Spleen (tissue), 7 donors: ENCODE data around the gene ACBD6.

ENCODE experiments used
- POLR2A ChIP-seq, 3 donors: fragments of 450-650 bp; IDR thresholded peaks; one replicate each; pipeline ENCODE4 v1.5.1; 2017; ENCODE audit warnings: antibody characterized with exemption in 3 of 3, mild to moderate bottlenecking in 1 of 3
- TF ChIP-seq, protein P1 (sequence below), 11 experiments: fragments of 200-600 bp in 7 of 11; fragments of 450-650 bp in 4 of 11; sonication (generic) in 4 of 11; IDR thresholded peaks in 8 of 11; conservative IDR thresholded peaks in 3 of 11; 1 replicate in 7 of 11; 2 replicates in 4 of 11; pipeline versions ENCODE4 v1.4.0 to v1.8.0; 2016 to 2021; ENCODE audit warnings: antibody characterized with exemption in 11 of 11, inconsistent platforms in 4 of 11, mild to moderate bottlenecking in 1 of 11
- donor health status: DM: no; HTN: no; CAD: no; lungs with moderate emphysema.
- donor health status: DM: no; HTN: no; CAD: no.
- donor health status: DM: no; HTN: no; CAD: no.

DNA sequence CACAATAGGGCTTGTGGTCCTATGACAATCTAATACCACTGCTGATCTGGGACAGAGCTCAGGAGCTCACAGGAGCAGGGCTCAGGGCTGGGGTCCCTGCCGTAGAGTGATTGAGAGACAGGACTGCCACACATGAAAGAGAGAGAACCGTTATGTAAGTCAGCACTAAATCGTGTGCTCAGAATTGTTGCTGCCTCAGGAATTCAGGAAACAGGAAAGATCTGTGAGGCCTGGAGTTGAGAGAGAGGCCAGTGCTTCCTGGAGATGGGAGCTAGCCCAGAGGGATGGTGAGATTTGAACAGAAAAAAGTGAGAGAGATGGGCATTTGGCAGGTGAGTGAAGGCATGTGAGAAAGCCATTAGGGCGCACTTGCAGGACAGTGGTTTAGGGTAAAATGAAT lies 17.5 kb upstream of the ACBD6 start:
- TF ChIP-seq, protein P1, sequence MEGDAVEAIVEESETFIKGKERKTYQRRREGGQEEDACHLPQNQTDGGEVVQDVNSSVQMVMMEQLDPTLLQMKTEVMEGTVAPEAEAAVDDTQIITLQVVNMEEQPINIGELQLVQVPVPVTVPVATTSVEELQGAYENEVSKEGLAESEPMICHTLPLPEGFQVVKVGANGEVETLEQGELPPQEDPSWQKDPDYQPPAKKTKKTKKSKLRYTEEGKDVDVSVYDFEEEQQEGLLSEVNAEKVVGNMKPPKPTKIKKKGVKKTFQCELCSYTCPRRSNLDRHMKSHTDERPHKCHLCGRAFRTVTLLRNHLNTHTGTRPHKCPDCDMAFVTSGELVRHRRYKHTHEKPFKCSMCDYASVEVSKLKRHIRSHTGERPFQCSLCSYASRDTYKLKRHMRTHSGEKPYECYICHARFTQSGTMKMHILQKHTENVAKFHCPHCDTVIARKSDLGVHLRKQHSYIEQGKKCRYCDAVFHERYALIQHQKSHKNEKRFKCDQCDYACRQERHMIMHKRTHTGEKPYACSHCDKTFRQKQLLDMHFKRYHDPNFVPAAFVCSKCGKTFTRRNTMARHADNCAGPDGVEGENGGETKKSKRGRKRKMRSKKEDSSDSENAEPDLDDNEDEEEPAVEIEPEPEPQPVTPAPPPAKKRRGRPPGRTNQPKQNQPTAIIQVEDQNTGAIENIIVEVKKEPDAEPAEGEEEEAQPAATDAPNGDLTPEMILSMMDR (IDR thresholded peaks at IDR 0.05 in 8 of 11, conservative IDR thresholded peaks at IDR 0.05 in 3 of 11) = no peak
- no peak for TF ChIP-seq POLR2A (IDR thresholded peaks at IDR 0.05)
